WTC11 (cell line): ENCODE measurements around the gene CDH13. TPM values are rescaled to one million over a fixed set of nuclear protein-coding genes. Genes with fewer than 3 reads are reported as not detected.

Source experiments
- ATAC-seq: fragments of 200-7000 bp; cut with Tn5 transposase; 2 replicates; pipeline ENCODE4 v1.10.0; 2021; ENCODE audit warnings: mild to moderate bottlenecking, moderate library complexity
- CTCF ChIA-PET: fragments of 300-600 bp; sonication (Branson Sonifier 250); formaldehyde crosslinking; loops from one replicate; lab custom pipeline; 2021; ENCODE audit warnings: antibody characterized with exemption; lab: Charles Lee
- POLR2A ChIA-PET: fragments of 350-600 bp; sonication (Branson Sonifier 250); formaldehyde crosslinking; loops from one replicate; lab custom pipeline; 2021; ENCODE audit warnings: antibody characterized with exemption; lab: Charles Lee
- DNase-seq: peaks from one replicate; pipeline ENCODE4 v3.0.0; 2021; ENCODE audit warnings: low spot score
- H3K27ac Mint-ChIP-seq: 2 replicates; pipeline ENCODE4 v1.8.0; 2021; ENCODE audit warnings: mixed read lengths
- H3K27me3 Mint-ChIP-seq: 2 replicates; pipeline ENCODE4 v1.8.0; 2021; ENCODE audit warnings: low read depth, mild to moderate bottlenecking, moderate library complexity, mixed read lengths
- H3K36me3 Mint-ChIP-seq: 2 replicates; pipeline ENCODE4 v1.8.0; 2021; ENCODE audit warnings: mixed read lengths
- H3K4me1 Mint-ChIP-seq: 2 replicates; pipeline ENCODE4 v1.8.0; 2022; ENCODE audit warnings: mixed read lengths
- H3K4me3 Mint-ChIP-seq: 2 replicates; pipeline ENCODE4 v1.8.0; 2021; ENCODE audit warnings: mild to moderate bottlenecking, moderate library complexity, mixed read lengths
- H3K9me3 Mint-ChIP-seq: 2 replicates; pipeline ENCODE4 v1.8.0; 2021; ENCODE audit warnings: mixed read lengths
- E2F4 ChIP-seq: sonication (generic); formaldehyde crosslinking; IDR thresholded peaks from 2 replicates; pipeline ENCODE4 v1.8.1; 2022; ENCODE audit warnings: low read depth, mild to moderate bottlenecking, moderate library complexity, missing genetic modification reagents, borderline replicate concordance
- FOXJ3 ChIP-seq: sonication (generic); formaldehyde crosslinking; IDR thresholded peaks from 2 replicates; pipeline ENCODE4 v1.9.0; 2021; ENCODE audit warnings: missing genetic modification reagents, mild to moderate bottlenecking, borderline replicate concordance
- JAZF1 ChIP-seq: fragments of 250-450 bp; sonication (Bioruptor Pico); IDR thresholded peaks from 2 replicates; pipeline ENCODE4 v1.9.0; 2021; ENCODE audit warnings: moderate library complexity, mild to moderate bottlenecking, inconsistent platforms
- JUN ChIP-seq: sonication (generic); formaldehyde crosslinking; IDR thresholded peaks from 2 replicates; pipeline ENCODE4 v1.8.0; 2023; ENCODE audit warnings: mild to moderate bottlenecking, missing genetic modification reagents
- KAT7 ChIP-seq: sonication (generic); formaldehyde crosslinking; IDR thresholded peaks from 2 replicates; pipeline ENCODE4 v1.8.1; 2023; ENCODE audit warnings: missing genetic modification reagents, mild to moderate bottlenecking, borderline replicate concordance
- MXD4 ChIP-seq: fragments of 250-450 bp; sonication (Bioruptor Pico); IDR thresholded peaks from 2 replicates; pipeline ENCODE4 v1.8.0; 2021; ENCODE audit warnings: mild to moderate bottlenecking, moderate library complexity, borderline replicate concordance
- OVOL2 ChIP-seq: fragments of 250-450 bp; sonication (Bioruptor Pico); IDR thresholded peaks from 2 replicates; pipeline ENCODE4 v1.9.0; 2021; ENCODE audit warnings: mild to moderate bottlenecking, borderline replicate concordance
- SMAD4 ChIP-seq: sonication (generic); formaldehyde crosslinking; IDR thresholded peaks from 2 replicates; pipeline ENCODE4 v1.8.0; 2022; ENCODE audit warnings: mild to moderate bottlenecking, missing genetic modification reagents
- TEAD1 ChIP-seq: sonication (generic); formaldehyde crosslinking; IDR thresholded peaks from 2 replicates; pipeline ENCODE4 v1.8.0; 2022; ENCODE audit warnings: mild to moderate bottlenecking, missing genetic modification reagents
- TP53 ChIP-seq: sonication (generic); formaldehyde crosslinking; IDR thresholded peaks from 2 replicates; pipeline ENCODE4 v1.8.1; 2023; ENCODE audit warnings: mild to moderate bottlenecking, missing genetic modification reagents
- ZBTB21 ChIP-seq: sonication (generic); formaldehyde crosslinking; IDR thresholded peaks from 2 replicates; pipeline ENCODE4 v1.8.1; 2023; ENCODE audit warnings: mild to moderate bottlenecking, missing genetic modification reagents, borderline replicate concordance
- ZNF121 ChIP-seq: sonication (generic); formaldehyde crosslinking; IDR thresholded peaks from 2 replicates; pipeline ENCODE4 v1.8.0; 2023; ENCODE audit warnings: missing genetic modification reagents
- ZNF138 ChIP-seq: sonication (generic); formaldehyde crosslinking; conservative IDR thresholded peaks from 2 replicates; pipeline ENCODE4 v1.8.1; 2022; ENCODE audit warnings: mild to moderate bottlenecking, moderate library complexity, missing genetic modification reagents
- ZNF219 ChIP-seq: sonication (generic); formaldehyde crosslinking; IDR thresholded peaks from 2 replicates; pipeline ENCODE4 v1.8.0; 2023; ENCODE audit warnings: missing genetic modification reagents, mild to moderate bottlenecking, borderline replicate concordance
- ZNF232 ChIP-seq: sonication (generic); formaldehyde crosslinking; IDR thresholded peaks from 2 replicates; pipeline ENCODE4 v1.8.0; 2022; ENCODE audit warnings: mild to moderate bottlenecking, missing genetic modification reagents
- ZNF317 ChIP-seq: sonication (generic); formaldehyde crosslinking; IDR thresholded peaks from 2 replicates; pipeline ENCODE4 v1.8.1; 2023; ENCODE audit warnings: low read depth, mild to moderate bottlenecking, moderate library complexity, missing genetic modification reagents, borderline replicate concordance
- ZNF423 ChIP-seq: fragments of 250-450 bp; sonication (Bioruptor Pico); IDR thresholded peaks from 2 replicates; pipeline ENCODE4 v2.1.2; 2022; ENCODE audit warnings: mild to moderate bottlenecking, moderate library complexity
- ZNF671 ChIP-seq: fragments of 250-450 bp; sonication (Bioruptor Pico); IDR thresholded peaks from 2 replicates; pipeline ENCODE4 v1.8.0; 2021; ENCODE audit warnings: mild to moderate bottlenecking
- total RNA-seq: library from RNA; stranded (reverse); gene quantifications from 3 replicates; pipeline ENCODE4 v1.2.3, GENCODE V29; 2021
- TF ChIP-seq, protein P1 (sequence below): fragments of 250-450 bp; sonication (Bioruptor Pico); IDR thresholded peaks from 2 replicates; pipeline ENCODE4 v1.9.0; 2021; ENCODE audit warnings: mild to moderate bottlenecking
- TF ChIP-seq, protein P2 (sequence below): fragments of 250-450 bp; sonication (Bioruptor Pico); IDR thresholded peaks from 2 replicates; pipeline ENCODE4 v1.9.0; 2021; ENCODE audit warnings: moderate library complexity, mild to moderate bottlenecking, inconsistent platforms, borderline replicate concordance
- TF ChIP-seq, protein P3 (sequence below): sonication (generic); formaldehyde crosslinking; IDR thresholded peaks from 2 replicates; pipeline ENCODE4 v1.8.0; 2022; ENCODE audit warnings: missing genetic modification reagents
- TF ChIP-seq, protein P4 (sequence below): fragments of 250-450 bp; sonication (Bioruptor Pico); IDR thresholded peaks from 2 replicates; pipeline ENCODE4 v1.9.0; 2021; ENCODE audit warnings: mild to moderate bottlenecking
- TF ChIP-seq, protein P5 (sequence below): sonication (generic); formaldehyde crosslinking; conservative IDR thresholded peaks from 2 replicates; pipeline ENCODE4 v1.8.1; 2022; ENCODE audit warnings: mild to moderate bottlenecking, missing genetic modification reagents
- TF ChIP-seq, protein P6 (sequence below): sonication (generic); formaldehyde crosslinking; IDR thresholded peaks from 2 replicates; pipeline ENCODE4 v1.8.0; 2023; ENCODE audit warnings: missing genetic modification reagents

The CDH13 gene
- total RNA-seq, 1 experiment from 2014 or later = 0.81 TPM

DNA sequence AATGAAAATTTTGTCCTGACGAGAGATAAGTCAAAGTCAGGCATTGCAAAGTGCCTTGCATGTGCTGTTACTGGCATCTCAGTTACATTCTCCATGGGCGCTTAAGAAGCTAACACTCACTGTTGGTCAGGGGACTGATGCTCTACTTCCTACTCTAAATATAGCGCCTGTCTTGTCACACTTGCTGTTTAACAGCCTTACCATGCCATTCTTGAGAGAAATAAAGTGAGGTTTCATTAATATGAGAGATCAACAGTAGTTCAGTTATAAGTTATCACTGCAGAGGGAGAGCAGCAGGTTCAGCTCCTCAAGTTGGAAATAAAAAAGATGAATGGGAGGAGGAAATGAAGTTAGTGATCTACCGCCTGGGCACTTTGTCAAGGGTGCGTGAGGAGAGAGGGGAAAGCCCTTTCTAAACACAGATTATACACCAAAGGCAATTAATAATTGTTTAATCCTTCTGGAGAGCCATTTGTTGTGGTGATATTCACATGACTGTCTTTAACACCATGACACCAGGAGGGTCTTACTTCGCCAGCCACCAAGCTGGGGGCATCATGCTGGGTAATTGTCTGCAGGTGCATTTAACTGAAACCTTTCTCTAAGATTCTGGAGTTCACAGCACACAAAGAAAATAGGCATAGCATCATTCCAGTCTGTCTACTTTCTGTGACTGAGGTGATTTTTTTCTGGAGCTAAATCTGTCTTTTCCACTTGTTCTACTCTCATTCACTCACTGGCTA is 612.4 kb downstream of the CDH13 start:
- TF ChIP-seq JUN (CRISPR knock-in tag) (no peak), TEAD1 (CRISPR knock-in tag) (no peak), ZNF232 (no peak), TP53 (no peak), E2F4 (CRISPR knock-in tag) (no peak), ZNF671 (no peak), JAZF1 (no peak), SMAD4 (no peak), ZNF317 (CRISPR knock-in tag) (no peak), ZNF423 (CRISPR knock-in tag) (no peak; the same call in 1 of the 2 replicates), KAT7 (CRISPR knock-in tag) (no peak), MXD4 (CRISPR knock-in tag) (no peak)
- TF ChIP-seq, protein P1, sequence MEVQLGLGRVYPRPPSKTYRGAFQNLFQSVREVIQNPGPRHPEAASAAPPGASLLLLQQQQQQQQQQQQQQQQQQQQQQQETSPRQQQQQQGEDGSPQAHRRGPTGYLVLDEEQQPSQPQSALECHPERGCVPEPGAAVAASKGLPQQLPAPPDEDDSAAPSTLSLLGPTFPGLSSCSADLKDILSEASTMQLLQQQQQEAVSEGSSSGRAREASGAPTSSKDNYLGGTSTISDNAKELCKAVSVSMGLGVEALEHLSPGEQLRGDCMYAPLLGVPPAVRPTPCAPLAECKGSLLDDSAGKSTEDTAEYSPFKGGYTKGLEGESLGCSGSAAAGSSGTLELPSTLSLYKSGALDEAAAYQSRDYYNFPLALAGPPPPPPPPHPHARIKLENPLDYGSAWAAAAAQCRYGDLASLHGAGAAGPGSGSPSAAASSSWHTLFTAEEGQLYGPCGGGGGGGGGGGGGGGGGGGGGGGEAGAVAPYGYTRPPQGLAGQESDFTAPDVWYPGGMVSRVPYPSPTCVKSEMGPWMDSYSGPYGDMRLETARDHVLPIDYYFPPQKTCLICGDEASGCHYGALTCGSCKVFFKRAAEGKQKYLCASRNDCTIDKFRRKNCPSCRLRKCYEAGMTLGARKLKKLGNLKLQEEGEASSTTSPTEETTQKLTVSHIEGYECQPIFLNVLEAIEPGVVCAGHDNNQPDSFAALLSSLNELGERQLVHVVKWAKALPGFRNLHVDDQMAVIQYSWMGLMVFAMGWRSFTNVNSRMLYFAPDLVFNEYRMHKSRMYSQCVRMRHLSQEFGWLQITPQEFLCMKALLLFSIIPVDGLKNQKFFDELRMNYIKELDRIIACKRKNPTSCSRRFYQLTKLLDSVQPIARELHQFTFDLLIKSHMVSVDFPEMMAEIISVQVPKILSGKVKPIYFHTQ (CRISPR knock-in tag) = no peak
- TF ChIP-seq, protein P2, sequence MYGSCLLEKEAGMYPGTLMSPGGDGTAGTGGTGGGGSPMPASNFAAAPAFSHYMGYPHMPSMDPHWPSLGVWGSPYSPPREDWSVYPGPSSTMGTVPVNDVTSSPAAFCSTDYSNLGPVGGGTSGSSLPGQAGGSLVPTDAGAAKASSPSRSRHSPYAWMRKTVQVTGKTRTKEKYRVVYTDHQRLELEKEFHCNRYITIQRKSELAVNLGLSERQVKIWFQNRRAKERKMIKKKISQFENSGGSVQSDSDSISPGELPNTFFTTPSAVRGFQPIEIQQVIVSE (CRISPR knock-in tag) = no peak
- no peaks in the 10 kb centered on the region for H3K4me1 Mint-ChIP-seq
- H3K36me3 Mint-ChIP-seq = no peaks in the 10 kb centered on the region
- H3K27ac Mint-ChIP-seq = no peak overlapping the region
- H3K4me3 Mint-ChIP-seq = no peak overlapping the region
- DNase-seq = no peak
- POLR2A ChIA-PET = no interaction called here
- CTCF ChIA-PET = no interaction called here
- ATAC-seq = no peak
- peaks cover 15% of the 10 kb centered on the region for H3K9me3 Mint-ChIP-seq
- no peaks in the 10 kb centered on the region; the same call in 1 of the 2 replicates for H3K27me3 Mint-ChIP-seq

DNA sequence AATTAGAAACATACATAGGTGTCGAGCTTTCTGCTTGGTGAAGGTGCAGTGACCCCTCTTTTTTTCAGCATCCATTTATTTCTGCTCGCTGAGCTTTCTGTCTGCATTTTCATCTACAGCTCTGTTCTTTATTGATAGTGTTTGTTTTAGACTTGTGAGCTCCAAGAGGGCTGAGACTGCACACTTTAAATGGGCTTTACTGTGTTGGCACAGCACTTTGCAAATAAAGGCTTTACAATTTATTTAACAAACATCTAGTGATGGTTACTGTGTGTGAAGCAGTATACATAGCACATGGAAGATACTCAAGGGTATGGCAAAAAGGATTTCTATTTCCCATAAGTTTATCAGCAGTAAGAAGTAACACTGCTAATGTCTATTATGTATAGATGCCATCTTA is 617.3 kb downstream of the CDH13 start:
- Mint-ChIP-seq H3K27me3 (0 out of 2 replicates have a peak, but pooled peaks cover 3% of the 10 kb centered on the region), H3K36me3 (no peaks in the 10 kb centered on the region), H3K9me3 (no peaks in the 10 kb centered on the region), H3K4me1 (peaks cover 12% of the 10 kb centered on the region), H3K4me3 (no peak overlapping the region), H3K27ac (no peak overlapping the region)
- POLR2A ChIA-PET = no interaction called here
- CTCF ChIA-PET = no interaction called here
- DNase-seq (no peak), ATAC-seq (no peak)
- no peak for TF ChIP-seq ZNF219
- TF ChIP-seq, protein P3, sequence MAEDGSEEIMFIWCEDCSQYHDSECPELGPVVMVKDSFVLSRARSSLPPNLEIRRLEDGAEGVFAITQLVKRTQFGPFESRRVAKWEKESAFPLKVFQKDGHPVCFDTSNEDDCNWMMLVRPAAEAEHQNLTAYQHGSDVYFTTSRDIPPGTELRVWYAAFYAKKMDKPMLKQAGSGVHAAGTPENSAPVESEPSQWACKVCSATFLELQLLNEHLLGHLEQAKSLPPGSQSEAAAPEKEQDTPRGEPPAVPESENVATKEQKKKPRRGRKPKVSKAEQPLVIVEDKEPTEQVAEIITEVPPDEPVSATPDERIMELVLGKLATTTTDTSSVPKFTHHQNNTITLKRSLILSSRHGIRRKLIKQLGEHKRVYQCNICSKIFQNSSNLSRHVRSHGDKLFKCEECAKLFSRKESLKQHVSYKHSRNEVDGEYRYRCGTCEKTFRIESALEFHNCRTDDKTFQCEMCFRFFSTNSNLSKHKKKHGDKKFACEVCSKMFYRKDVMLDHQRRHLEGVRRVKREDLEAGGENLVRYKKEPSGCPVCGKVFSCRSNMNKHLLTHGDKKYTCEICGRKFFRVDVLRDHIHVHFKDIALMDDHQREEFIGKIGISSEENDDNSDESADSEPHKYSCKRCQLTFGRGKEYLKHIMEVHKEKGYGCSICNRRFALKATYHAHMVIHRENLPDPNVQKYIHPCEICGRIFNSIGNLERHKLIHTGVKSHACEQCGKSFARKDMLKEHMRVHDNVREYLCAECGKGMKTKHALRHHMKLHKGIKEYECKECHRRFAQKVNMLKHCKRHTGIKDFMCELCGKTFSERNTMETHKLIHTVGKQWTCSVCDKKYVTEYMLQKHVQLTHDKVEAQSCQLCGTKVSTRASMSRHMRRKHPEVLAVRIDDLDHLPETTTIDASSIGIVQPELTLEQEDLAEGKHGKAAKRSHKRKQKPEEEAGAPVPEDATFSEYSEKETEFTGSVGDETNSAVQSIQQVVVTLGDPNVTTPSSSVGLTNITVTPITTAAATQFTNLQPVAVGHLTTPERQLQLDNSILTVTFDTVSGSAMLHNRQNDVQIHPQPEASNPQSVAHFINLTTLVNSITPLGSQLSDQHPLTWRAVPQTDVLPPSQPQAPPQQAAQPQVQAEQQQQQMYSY = no peak
- no peak for TF ChIP-seq ZNF232
- no peak for TF ChIP-seq E2F4 (CRISPR knock-in tag)
- no peak for TF ChIP-seq ZNF138
- TF ChIP-seq ZNF121 (CRISPR knock-in tag) = no peak
- TF ChIP-seq, protein P4, sequence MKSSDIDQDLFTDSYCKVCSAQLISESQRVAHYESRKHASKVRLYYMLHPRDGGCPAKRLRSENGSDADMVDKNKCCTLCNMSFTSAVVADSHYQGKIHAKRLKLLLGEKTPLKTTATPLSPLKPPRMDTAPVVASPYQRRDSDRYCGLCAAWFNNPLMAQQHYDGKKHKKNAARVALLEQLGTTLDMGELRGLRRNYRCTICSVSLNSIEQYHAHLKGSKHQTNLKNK = no peak
- no peak for TF ChIP-seq OVOL2
- TF ChIP-seq ZBTB21 (CRISPR knock-in tag) = no peak
- TF ChIP-seq JAZF1 = no peak
- no peak for TF ChIP-seq ZNF317 (CRISPR knock-in tag)
- TF ChIP-seq, protein P5, sequence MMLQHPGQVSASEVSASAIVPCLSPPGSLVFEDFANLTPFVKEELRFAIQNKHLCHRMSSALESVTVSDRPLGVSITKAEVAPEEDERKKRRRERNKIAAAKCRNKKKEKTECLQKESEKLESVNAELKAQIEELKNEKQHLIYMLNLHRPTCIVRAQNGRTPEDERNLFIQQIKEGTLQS = no peak
- TF ChIP-seq, protein P6, sequence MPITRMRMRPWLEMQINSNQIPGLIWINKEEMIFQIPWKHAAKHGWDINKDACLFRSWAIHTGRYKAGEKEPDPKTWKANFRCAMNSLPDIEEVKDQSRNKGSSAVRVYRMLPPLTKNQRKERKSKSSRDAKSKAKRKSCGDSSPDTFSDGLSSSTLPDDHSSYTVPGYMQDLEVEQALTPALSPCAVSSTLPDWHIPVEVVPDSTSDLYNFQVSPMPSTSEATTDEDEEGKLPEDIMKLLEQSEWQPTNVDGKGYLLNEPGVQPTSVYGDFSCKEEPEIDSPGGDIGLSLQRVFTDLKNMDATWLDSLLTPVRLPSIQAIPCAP (CRISPR knock-in tag) = no peak
- TF ChIP-seq KAT7 (CRISPR knock-in tag) = no peak
- TF ChIP-seq FOXJ3 = no peak
